ENCODE results near the gene PLPPR1.
"Not testable (repeated sequence)": the region's sequence is repeated elsewhere in the genome, so short reads cannot be mapped to it uniquely, and the experiment has no call there.

PLPPR1 gene

DNA sequence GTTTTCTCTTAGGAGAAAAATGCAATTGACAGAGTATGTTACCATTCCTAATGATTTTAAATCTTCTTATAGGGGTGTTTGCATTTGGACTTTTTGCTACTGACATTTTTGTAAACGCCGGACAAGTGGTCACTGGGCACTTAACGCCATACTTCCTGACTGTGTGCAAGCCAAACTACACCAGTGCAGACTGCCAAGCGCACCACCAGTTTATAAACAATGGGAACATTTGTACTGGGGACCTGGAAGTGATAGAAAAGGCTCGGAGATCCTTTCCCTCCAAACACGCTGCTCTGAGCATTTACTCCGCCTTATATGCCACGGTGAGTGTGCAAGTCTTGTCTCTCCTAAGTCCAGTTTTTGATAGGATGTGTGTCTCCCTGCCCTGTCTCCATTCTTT lies 280.6 kb downstream of the PLPPR1 start:
- no peak for DNase-seq

DNA sequence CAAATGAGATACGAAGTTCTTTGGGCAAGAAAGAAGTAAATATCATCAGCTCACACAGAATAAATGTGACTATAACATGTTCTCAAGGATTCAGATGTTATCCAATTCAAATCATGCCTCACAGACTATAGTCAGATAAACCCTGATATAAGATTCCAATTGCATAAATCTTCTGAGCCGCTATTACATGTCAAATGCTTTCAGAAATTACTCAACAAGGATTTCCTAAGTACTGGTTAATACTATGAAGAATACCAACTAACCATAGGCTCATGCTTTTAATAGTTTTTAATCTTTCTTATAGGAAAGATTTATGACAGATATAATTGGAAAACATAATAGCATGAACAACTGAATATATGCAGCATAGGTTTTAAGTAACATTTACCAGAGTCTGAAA lies 282.7 kb downstream of the PLPPR1 start:
- DNase-seq = no peak

DNA sequence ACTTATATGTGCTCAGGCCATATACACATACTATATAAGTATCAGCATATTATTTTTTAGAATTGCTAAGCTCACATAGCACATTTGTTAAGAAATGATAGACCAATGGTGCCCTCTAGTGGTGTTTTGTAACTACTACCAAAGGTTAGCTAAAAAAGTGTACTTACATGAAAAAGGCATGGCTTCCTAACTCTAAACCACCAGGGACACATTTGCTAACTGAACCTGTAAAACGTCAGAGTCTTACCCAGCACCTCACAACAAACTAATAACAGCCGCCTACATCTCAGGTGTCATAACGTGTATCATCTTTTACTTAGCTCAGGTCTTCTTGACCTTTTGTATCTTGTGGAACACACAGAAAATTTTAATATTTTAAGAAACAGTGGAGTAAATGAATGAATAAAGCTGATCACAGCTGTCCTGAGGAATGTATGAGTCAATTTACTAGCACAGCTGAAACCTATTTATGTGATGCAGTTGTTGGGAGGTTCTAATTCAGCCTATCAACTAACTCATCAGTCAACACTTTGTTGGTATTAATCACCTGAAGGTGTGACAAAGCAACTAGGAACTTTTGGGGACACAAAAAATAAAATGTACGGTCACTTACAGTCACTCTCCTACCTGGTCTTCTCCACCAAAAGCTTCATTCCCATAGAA lies 283.4 kb downstream of the PLPPR1 start:
- DNase-seq = no peak

DNA sequence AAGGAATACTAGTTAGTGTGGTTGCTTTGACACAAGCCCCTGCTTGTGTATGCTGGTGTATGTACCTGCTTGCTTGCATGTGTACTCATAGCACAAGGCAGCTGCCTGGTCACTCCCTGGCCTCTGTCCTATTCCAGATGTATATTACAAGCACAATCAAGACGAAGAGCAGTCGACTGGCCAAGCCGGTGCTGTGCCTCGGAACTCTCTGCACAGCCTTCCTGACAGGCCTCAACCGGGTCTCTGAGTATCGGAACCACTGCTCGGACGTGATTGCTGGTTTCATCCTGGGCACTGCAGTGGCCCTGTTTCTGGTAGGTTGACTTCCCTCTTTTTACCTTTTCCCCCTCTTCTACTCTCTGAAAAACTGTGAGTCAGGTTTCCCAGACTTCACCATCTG lies 284.1 kb downstream of the PLPPR1 start:
- DNase-seq = no peak

DNA sequence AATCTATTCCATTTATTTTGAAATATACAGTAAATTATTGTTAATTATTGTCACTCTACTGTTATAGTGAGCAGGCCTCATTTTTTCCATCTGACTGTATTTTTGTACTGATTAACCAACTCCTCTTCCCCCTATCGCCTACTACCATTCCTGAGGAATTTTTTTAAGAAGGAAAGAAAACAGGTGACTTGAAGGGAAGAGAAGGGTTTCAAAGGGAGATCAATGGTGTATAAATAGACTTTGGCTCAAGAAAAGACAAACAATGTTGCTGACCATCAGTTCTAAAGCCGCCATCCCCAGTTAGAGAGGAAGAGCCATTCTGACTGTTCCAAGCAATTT lies 286.6 kb downstream of the PLPPR1 start:
- DNase-seq = no peak

DNA sequence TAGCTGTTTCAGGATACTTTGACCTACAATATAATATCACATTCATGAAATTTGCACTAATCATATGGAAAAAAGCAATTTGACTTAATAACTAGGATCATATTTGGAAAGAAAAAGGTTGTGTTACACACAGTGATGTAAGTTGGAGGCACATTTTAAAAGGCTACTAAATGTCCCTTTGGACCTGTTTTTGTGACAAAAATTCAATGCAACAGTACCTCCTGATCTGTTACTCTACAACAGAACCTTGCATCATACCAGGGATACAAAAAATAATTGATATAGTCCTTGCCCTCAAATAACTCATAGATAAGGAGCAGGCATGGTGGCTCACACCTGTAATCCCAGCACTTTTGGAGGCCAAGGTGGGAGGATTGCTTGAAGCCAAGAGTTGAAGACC lies 289.2 kb downstream of the PLPPR1 start:
- DNase-seq = no peak

DNA sequence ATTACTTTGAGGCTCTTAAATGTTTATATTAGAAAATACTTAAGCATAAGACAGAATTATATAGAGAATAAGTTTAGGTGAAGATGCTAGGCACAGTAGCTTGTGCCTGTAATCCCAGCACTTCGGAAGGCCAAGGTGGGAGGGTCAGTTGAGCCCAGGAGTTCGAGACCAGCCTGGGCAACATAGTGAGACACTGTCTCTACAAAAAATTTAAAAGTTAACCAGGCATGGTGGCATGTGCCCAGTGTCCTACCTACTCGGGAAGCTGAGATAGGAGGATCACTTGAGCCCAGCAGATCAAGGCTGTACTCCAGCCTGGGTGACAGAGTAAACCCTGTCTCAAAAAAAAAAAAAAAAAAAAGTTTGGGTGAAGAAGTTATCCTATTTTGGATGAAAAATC lies 294.6 kb downstream of the PLPPR1 start:
- no peak for DNase-seq

DNA sequence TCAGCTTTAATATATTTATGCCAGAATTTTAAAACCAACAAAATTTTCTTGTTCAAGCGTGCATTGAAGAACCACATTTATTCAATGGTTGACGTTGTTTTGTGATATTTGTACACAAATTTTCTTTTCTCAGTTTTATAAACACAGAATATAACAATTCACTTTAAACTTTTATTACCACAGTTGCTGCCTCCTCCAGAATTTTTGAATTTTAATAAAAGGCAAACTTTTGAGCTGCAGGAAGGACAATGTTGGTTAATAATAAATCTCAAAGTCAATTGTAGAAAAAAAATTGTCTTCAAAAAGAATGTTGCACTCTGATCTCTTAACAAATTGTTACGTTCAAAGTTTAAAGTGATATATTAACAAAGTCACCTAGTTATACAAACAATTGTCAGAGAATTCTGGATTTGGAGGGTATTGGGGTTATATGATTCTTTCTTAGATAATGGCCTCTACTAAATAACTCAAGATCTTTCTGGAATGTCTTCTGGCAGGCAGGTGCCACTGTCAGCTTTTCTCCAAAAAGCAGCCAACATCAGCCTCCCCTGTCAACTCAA lies 295.8 kb downstream of the PLPPR1 start:
- DNase-seq = no peak

DNA sequence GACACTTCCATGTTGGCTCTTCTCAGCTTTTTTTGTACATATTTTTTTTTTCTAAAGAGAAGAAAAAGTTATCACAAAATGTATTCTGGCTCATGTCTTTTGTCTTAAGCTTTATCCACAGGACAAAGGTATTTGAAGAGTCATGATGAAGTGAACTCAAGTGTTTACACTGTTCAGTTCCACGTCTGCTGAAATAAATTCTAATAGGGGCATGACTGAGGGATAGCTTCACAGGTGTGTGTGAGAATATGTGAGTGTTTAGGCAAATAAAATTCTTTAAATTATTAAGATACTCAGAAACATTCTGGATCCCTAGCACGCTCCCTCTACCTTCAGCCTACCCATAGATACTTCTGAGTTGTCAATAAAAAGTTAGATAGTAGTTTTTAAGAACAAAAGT lies 296.5 kb downstream of the PLPPR1 start:
- no peak for DNase-seq

DNA sequence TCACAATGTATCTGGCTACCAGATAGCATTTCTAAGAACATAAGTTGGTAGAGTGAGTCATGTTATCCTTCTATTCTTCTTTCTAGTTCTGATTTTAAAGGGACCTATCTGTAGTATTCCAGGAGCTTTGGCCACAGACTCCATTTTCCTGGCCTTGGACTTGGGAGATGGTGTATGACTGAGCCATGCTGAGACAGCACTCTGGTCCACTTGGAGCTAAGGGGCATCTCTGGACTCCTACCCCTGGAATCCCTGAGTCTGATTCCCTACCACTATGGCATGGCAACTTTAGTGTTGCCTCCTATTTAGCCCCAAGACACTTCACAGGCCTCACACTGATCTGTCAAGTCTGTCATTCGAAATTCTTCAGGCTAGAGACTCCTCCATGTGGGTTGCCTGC lies 297.5 kb downstream of the PLPPR1 start:
- DNase-seq = no peak

DNA sequence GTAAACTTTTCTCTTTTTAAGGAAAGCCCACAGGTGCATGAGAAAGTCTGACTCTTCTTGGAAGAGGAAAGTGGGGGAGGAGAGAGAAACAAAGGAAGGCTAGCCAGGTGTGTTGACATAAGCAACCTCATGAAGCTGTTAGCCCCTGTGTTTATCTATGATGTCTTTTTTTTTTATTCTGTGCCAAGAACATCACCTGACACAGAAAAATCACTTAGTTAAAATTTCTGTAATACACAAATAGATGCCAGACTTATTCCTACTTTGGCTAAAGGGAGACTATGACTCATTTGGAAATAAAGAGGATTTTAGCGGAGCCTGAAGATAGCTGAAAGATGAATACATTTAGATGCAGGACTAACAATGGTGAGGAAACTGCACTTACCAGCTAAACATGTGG lies 298.0 kb downstream of the PLPPR1 start:
- DNase-seq = no peak

DNA sequence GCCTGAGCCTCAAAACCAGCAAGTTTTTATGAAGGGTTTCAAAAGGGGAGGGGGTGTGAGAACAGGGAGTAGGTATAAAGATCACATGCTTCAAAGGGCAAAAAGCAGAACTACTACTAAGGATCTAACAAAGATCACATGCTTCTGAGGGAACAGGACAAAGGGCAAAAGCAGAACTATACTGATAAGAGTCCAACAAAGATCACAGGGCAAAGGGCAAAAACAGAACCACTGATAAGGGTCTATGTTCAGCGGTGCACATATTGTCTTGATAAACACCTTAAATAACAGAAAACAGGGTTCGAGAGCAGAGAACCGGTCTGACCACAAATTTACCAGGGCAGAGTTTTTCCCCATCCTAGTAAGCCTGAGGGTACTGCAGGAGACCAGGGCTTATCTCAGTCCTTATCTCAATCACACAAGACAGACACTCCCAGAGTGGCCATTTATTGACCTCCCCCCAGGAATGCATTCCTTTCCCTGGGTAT lies 298.9 kb downstream of the PLPPR1 start:
- not testable (repeated sequence) for DNase-seq

DNA sequence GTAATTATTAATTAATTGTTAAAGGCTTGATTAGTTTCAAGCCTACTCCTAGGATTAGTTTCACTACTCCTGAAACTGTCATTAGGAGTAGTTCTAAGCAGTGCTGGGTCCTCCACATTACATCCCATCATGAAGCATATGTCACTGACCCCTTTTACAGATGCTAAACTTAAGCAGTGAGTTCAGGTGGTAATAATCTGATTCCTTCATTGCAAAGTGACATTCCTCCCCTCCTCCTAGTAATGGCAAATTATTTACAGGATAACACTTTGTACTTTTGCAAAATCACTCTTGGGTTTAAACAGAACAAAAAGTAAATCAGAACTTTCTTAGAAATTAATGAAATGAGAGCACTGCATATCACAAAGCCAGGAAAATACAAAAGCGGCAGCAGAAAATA lies 303.8 kb downstream of the PLPPR1 start:
- no peak for DNase-seq

DNA sequence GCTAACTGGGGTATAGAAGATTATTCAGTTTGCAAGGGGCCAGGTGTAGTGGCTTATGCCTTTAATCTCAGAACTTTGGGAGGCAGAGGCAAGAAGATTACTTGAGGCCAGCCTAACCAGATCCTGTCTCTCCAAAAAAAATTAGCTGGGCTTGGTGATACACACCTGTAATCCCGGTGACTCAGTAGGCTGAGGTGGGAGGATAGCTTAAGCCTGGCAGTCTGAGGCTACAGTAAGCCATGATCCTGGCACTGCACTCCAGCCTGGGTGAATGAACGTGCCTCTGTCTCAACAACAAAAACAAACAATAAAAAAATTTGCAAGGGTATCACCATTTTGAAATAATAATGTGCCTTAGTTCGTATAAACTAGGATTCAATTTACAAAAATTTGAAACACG lies 305.0 kb downstream of the PLPPR1 start:
- no peak for DNase-seq

DNA sequence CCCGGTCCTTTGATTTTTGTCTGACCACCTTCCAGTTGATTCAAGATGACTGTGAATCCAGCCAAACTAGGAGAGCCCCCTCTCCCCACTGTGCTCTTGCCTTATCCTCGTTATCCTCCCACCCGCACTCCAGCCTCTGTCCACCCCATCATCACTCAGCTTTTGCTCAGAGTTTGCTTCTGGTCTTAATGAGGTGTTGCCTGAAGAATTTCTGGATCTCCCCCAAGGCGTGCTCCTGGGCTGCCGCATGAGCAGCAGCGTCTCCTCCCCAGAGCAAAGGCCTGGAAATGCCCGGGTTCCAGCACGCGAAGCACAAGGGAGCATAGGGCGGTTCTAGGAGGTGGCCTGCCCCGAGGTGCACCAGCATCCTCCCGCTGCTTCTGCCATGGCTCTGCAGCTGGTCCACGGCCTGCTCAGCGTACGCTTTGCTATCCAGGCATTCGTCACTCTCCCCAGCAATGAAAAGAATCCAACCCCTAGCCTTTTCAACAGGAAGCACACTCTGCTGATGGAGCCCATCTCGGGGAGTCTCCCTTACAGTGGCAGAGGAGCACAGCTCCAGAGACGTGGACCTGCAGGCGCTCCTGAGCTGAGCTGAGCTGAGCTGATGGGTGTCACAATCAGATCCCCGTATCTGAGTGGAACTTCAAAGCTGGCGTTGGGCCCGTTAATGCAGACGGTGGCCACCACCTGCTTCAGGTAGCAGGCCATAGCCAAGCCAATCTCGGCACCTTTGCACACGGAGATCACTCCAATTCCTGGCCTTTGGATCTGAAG lies 305.6 kb downstream of the PLPPR1 start:
- DNase-seq = no peak

DNA sequence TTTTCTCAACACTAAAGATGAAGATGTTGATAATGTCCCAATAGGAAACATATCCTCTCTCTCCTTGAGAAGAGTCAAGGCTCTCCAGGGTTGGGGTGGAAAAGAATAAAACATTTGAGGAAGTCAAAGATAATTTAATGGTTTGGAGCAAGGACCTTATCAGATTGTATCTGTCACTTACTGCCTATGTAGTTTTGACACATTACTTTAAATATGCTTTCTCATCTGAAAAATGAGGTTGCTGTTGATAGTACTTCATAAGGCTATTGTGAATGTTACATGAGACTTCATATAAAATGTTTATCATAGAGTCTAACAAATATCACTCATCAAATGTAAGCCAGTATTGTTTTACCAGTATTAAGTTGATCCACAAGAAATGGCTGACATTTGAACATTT lies 307.6 kb downstream of the PLPPR1 start:
- no peak for DNase-seq

DNA sequence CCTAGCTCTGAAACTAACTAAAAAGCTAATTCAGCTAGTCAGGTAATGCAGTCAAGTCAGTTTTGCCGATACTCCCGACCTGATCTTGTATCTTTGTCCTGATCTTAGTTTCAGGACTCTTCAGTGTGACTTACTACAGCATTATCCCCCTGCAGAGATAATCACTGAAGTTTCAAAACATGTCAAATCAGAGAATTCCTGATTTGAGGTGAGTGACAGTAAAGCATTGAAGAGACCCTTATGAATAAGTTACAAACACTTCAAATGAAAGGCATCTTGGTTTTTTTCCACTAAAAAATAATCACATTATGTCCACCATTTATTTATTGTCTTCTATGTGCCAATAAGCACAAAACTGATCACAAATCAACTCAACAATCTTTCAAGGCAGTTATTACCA lies 308.7 kb downstream of the PLPPR1 start:
- DNase-seq = no peak

DNA sequence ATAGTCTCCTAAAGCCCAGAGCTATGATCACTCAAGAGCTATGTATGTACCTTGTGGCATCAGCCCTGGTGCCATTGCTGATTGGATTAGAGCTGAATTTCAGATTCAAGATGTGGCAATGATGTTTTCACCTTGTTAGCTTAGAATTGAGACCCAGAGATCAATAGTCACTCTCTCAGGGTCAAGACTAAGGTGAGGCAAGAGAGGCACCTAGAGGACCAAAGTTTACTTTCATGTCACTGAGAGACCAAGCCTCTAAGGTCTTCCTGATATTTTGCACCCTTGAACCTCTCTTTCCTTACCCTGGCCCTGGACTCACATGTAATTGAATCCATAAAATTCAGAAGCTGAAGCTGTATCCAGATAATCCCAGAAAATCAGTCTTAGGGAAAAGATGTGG lies 313.4 kb downstream of the PLPPR1 start:
- no peak for DNase-seq

DNA sequence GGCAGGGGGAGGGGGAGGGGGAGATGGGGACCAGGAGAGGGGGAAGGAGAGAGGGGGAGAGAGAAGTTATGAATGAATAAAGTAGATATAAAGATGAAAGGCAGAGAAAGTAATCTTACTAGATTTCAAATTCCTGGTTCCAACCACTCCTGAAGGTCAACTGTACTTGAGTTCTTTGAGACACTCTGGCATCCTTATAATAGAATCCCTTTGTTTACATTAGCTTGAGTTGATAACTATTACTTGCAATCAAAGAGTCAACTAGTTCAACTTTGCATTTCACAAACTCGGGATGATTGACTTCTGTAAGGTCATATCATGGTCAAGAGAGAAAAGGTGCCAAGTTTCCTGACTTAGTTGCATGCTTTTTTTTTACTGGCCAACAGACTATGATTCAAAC lies 314.1 kb downstream of the PLPPR1 start:
- DNase-seq = no peak

DNA sequence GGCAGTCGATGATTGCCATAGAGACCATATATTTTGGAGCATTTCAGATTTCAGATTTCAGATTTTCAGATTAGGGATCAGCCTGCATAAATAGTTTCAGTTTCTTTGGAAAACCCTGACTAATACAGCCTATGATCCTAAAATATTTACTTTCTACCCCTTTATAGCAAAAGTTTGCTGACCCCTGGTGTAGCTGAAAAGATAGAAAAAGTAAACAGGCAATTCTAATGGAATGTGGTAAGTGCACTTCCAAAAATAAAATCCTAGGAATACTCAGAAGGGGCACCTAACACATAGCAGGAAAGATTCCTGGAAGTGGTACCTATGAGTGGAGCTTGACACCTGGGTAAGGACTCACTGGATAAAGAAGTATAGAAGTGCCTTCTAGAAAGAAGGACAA lies 321.8 kb downstream of the PLPPR1 start:
- DNase-seq = no peak

DNA sequence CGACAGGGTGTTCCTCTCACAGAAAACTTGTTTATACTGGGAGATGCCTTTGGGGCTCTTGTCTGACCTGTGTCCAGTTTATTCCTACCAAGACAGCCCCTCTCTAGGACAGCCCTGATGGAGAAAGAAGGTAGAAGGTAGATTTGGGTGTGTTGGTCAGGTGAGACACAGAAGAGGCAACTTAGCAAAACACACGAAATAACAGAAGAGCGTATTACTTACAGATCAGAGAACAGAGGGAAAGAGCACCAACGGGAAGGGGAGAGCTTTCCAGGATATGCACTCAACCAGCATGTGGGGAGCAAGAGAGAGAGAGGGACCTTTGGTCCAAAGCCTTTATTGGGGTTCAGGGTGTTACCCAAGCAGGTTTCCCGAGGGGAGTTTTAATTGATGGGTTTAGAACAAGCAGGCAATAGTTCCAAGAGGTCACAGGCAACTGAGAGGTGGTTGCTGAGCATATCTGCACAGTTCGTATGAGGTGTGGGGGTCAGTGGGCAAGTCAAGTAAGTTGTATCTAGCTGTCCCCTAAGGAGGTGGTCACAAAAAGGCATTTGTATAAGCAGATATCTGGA lies 324.5 kb downstream of the PLPPR1 start:
- no peak for DNase-seq

DNA sequence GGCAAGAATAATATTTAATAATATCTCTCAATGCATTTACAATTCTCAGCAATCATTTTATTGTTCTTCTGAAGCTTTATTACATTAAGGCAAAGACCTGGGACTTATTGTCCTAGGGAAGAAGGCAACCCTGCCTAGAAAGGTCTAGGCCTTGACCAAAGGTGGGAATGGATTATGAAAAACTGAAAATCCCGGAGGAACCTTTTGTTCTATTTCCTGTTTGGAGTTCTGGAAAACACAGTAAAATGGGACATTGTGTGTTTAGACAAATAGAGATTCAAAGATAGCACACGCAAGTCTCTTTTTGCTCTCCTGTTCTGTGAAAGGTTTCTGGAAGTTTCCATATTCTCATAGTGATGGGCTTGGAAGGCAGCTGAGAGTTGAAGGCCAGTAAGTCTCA lies 325.2 kb downstream of the PLPPR1 start:
- DNase-seq = no peak

DNA sequence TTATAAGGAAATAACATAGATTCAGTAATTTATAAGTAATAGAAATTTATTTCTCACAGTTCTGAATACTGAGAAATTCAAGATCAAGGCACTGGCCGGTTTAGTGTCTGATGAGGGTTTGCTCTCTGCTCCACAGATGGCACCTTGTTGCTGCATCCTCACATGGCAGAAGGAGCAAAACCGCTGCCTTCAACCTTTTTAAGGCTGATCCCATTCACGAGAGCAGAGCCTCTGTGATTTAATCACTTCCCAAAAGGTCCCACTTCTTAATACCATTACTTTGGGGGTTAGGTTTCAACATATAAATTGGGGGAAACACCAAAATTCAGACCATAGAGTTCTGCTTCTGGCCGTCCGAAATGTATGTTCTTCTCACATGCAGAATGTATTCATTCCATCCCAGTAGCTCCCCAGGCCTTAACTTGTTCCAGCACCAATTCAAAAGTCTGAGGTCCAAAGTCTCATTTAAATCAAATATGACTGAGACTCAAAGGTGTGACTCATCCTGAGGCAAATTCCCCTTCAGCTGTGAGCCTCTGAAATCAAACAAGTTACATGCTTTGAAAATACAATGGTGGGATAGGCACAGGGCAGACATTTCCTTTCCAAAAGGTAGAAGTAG lies 325.7 kb downstream of the PLPPR1 start:
- no peak for DNase-seq
